GM19452 (cell line): Measurements from ENCODE around the gene PRICKLE3.
"Not testable (repeated sequence)": the region's sequence is repeated elsewhere in the genome, so short reads cannot be mapped to it uniquely, and the experiment has no call there.

Experiments used
- ATAC-seq: cut with Tn5 transposase; IDR thresholded peaks from one replicate; pipeline ENCODE4 v1.9.1; 2021; ENCODE audit not compliant: unreplicated experiment

Gene PRICKLE3

GRCh38 chrX:49184294-49185281 lies 1.6 kb downstream of the PRICKLE3 start:
- no peak for ATAC-seq

GRCh38 chrX:49183701-49184281 lies 2.4 kb downstream of the PRICKLE3 start:
- no peak for ATAC-seq

GRCh38 chrX:49179358-49179757 lies 6.8 kb downstream of the PRICKLE3 start:
- ATAC-seq = no peak

GRCh38 chrX:49178537-49178936 lies 7.6 kb downstream of the PRICKLE3 start:
- no peak for ATAC-seq

GRCh38 chrX:49177873-49178480 lies 8.2 kb downstream of the PRICKLE3 start:
- no peak for ATAC-seq

GRCh38 chrX:49177338-49177833 lies 8.8 kb downstream of the PRICKLE3 start:
- no peak for ATAC-seq

GRCh38 chrX:49176421-49177326 lies 9.5 kb downstream of the PRICKLE3 start:
- ATAC-seq = no peak

- ATAC-seq = no peak
Measured at GRCh38 chrX:49175435-49176274, 10.5 kb downstream of the PRICKLE3 start.

GRCh38 chrX:49174723-49175122 lies 11.4 kb downstream of the PRICKLE3 start:
- no peak for ATAC-seq

GRCh38 chrX:49173544-49173943 lies 12.6 kb downstream of the PRICKLE3 start:
- not testable (repeated sequence) for ATAC-seq

GRCh38 chrX:49172280-49172780 lies 13.8 kb downstream of the PRICKLE3 start:
- ATAC-seq = peak; percentile 70

- no peak for ATAC-seq
Measured at GRCh38 chrX:49171752-49172279, 14.4 kb downstream of the PRICKLE3 start, which contains the start of gene PLP2. PLP2 (plus strand) TSS chrX:49171898; CDS start chrX:49172001, 103 bp downstream.

- no peak for ATAC-seq
Measured at GRCh38 chrX:49167740-49168108, 18.4 kb downstream of the PRICKLE3 start.

GRCh38 chrX:49166914-49167739 lies 19.0 kb downstream of the PRICKLE3 start:
- ATAC-seq = no peak

GRCh38 chrX:49165901-49166881 lies 20.0 kb downstream of the PRICKLE3 start:
- ATAC-seq = no peak

GRCh38 chrX:49164589-49165360 lies 21.4 kb downstream of the PRICKLE3 start:
- ATAC-seq = no peak
